ENCODE results near the gene NCKAP5.
"Not testable (repeated sequence)": the region's sequence is repeated elsewhere in the genome, so short reads cannot be mapped to it uniquely, and the experiment has no call there.

The NCKAP5 gene

GRCh38 chr2:133522204-133522603 is 46.1 kb downstream of the NCKAP5 start:
- DNase-seq (ENCODE audit: low read depth in 2 of 2) = no peak

GRCh38 chr2:133521146-133521745 is 47.0 kb downstream of the NCKAP5 start:
- DNase-seq (ENCODE audit: low read depth in 2 of 2) = no peak

- not testable (repeated sequence) for DNase-seq (ENCODE audit: low read depth in 2 of 2)
Measured at GRCh38 chr2:133519677-133520076, 48.6 kb downstream of the NCKAP5 start.

- no peak for DNase-seq (ENCODE audit: low read depth in 2 of 2)
Measured at GRCh38 chr2:133518700-133519344, 49.4 kb downstream of the NCKAP5 start.

GRCh38 chr2:133517876-133518275 is 50.4 kb downstream of the NCKAP5 start:
- no peak for DNase-seq (ENCODE audit: low read depth in 2 of 2)

GRCh38 chr2:133516405-133517026 is 51.7 kb downstream of the NCKAP5 start:
- no peak for DNase-seq (ENCODE audit: low read depth in 2 of 2)

GRCh38 chr2:133515271-133515670 is 53.0 kb downstream of the NCKAP5 start:
- DNase-seq (ENCODE audit: low read depth in 2 of 2) = no peak

- no peak for DNase-seq (ENCODE audit: low read depth in 2 of 2)
Measured at GRCh38 chr2:133513893-133514292, 54.4 kb downstream of the NCKAP5 start.

GRCh38 chr2:133512121-133512520 is 56.1 kb downstream of the NCKAP5 start:
- no peak for DNase-seq (ENCODE audit: low read depth in 2 of 2)

GRCh38 chr2:133511679-133512078 is 56.6 kb downstream of the NCKAP5 start:
- no peak for DNase-seq (ENCODE audit: low read depth in 2 of 2)

- DNase-seq (ENCODE audit: low read depth in 2 of 2) = no peak
Measured at GRCh38 chr2:133509777-133510176, 58.5 kb downstream of the NCKAP5 start.

- DNase-seq (ENCODE audit: low read depth in 2 of 2) = no peak
Measured at GRCh38 chr2:133508546-133509165, 59.6 kb downstream of the NCKAP5 start.

GRCh38 chr2:133506996-133507395 is 61.3 kb downstream of the NCKAP5 start:
- DNase-seq (ENCODE audit: low read depth in 2 of 2) = no peak

- DNase-seq (ENCODE audit: low read depth in 2 of 2) = no peak
Measured at GRCh38 chr2:133504566-133505505, 63.4 kb downstream of the NCKAP5 start.

GRCh38 chr2:133503927-133504326 is 64.3 kb downstream of the NCKAP5 start:
- no peak for DNase-seq (ENCODE audit: low read depth in 2 of 2)

- DNase-seq (ENCODE audit: low read depth in 2 of 2) = no peak
Measured at GRCh38 chr2:133503323-133503722, 64.9 kb downstream of the NCKAP5 start.

- DNase-seq (ENCODE audit: low read depth in 2 of 2) = no peak
Measured at GRCh38 chr2:133502678-133503077, 65.6 kb downstream of the NCKAP5 start.

- DNase-seq (ENCODE audit: low read depth in 2 of 2) = no peak
Measured at GRCh38 chr2:133500917-133501316, 67.3 kb downstream of the NCKAP5 start.

- no peak for DNase-seq (ENCODE audit: low read depth in 2 of 2)
Measured at GRCh38 chr2:133498662-133499585, 69.3 kb downstream of the NCKAP5 start.

- no peak for DNase-seq (ENCODE audit: low read depth in 2 of 2)
Measured at GRCh38 chr2:133497951-133498565, 70.2 kb downstream of the NCKAP5 start.

All from stimulated activated CD8-positive, alpha-beta memory T cell treated with anti-CD3 and anti-CD28 coated beads, Interleukin-7, amount 100 ng/mL, for 4 hours (primary cell).